HepG2 (cell line): ENCODE measurements around the gene SHC1. TPM values are rescaled to one million over a fixed set of nuclear protein-coding genes. Genes with fewer than 3 reads are reported as not detected.

Experiments
- KLF11 ChIP-seq: IDR thresholded peaks from 2 replicates; pipeline ENCODE4 v1.6.1; 2016; ENCODE audit warnings: missing compliant biosample characterization
- NCOA2 ChIP-seq: sonication (generic); formaldehyde crosslinking; IDR thresholded peaks from 2 replicates; pipeline ENCODE4 v1.8.0; 2022; ENCODE audit warnings: inconsistent platforms
- NFKB2 ChIP-seq: sonication (generic); formaldehyde crosslinking; IDR thresholded peaks from 2 replicates; pipeline ENCODE4 v1.4.0; 2020; ENCODE audit warnings: missing genetic modification reagents, borderline replicate concordance
- SNAPC2 ChIP-seq: sonication (generic); formaldehyde crosslinking; IDR thresholded peaks from 2 replicates; pipeline ENCODE4 v1.8.1; 2022; ENCODE audit warnings: mild to moderate bottlenecking, missing genetic modification reagents
- TAF1 ChIP-seq: sonication (generic); formaldehyde crosslinking; IDR thresholded peaks from 2 replicates; pipeline ENCODE4 v1.4.0; 2020; ENCODE audit warnings: missing genetic modification reagents
- YY1 ChIP-seq: IDR thresholded peaks from 2 replicates; pipeline ENCODE4 v1.6.1; 2011; ENCODE audit warnings: low read length, low read depth, moderate library complexity, mild to moderate bottlenecking; ENCODE audit not compliant: insufficient read depth, insufficient replicate concordance
- ZMAT3 ChIP-seq: sonication (generic); formaldehyde crosslinking; conservative IDR thresholded peaks from 2 replicates; pipeline ENCODE4 v1.7.0; 2021; ENCODE audit warnings: missing genetic modification reagents
- ZNF552 ChIP-seq: sonication (generic); formaldehyde crosslinking; IDR thresholded peaks from 2 replicates; pipeline ENCODE4 v1.9.0; 2022; ENCODE audit warnings: missing genetic modification reagents, mild to moderate bottlenecking, borderline replicate concordance
- ZNF569 ChIP-seq: sonication (generic); formaldehyde crosslinking; IDR thresholded peaks from 2 replicates; pipeline ENCODE4 v1.5.0; 2020; ENCODE audit warnings: mild to moderate bottlenecking, missing genetic modification reagents, moderate library complexity, borderline replicate concordance
- ZNF609 ChIP-seq: sonication (generic); formaldehyde crosslinking; IDR thresholded peaks from 2 replicates; pipeline ENCODE4 v1.4.0; 2020; ENCODE audit warnings: mild to moderate bottlenecking, missing genetic modification reagents, borderline replicate concordance
- ZNF850 ChIP-seq: sonication (generic); formaldehyde crosslinking; conservative IDR thresholded peaks from 2 replicates; pipeline ENCODE4 v1.9.0; 2021; ENCODE audit warnings: mild to moderate bottlenecking, missing genetic modification reagents
- polyA plus RNA-seq, 8 experiments: library from polyadenylated mRNA; depleted of rRNA in 3 of 8; stranded (reverse) in 7 of 8; unstranded in 1 of 8; fragments of >200 nt; fragmentation: Illumina TruSeq in 4 of 8; extraction: Trizol in 4 of 8; gene quantifications; 2 replicates each; pipeline versions ENCODE4 v1.2.1 to v1.2.3, GENCODE V29; 2011 to 2016; ENCODE audit warnings: low read depth in 4 of 8, missing spikeins in 1 of 8, mixed read lengths in 1 of 8; ENCODE audit not compliant: insufficient read depth in 1 of 8
- total RNA-seq, 5 experiments: library from RNA; depleted of rRNA; stranded (reverse); fragments of >200 nt; fragmentation: Illumina TruSeq; extraction: Trizol; gene quantifications; 2 replicates each; pipeline ENCODE4 v1.2.3, GENCODE V29; 2016; ENCODE audit warnings: low read depth in 1 of 5
- TF ChIP-seq, protein P1 (sequence below): sonication (generic); formaldehyde crosslinking; IDR thresholded peaks from 2 replicates; pipeline ENCODE4 v1.5.0; 2020; ENCODE audit warnings: mild to moderate bottlenecking, missing genetic modification reagents
- TF ChIP-seq, protein P2 (sequence below): sonication (generic); formaldehyde crosslinking; IDR thresholded peaks from 2 replicates; pipeline ENCODE4 v1.4.0; 2020; ENCODE audit warnings: missing genetic modification reagents, borderline replicate concordance

The SHC1 gene
- total and polyA plus RNA-seq, 2 of the 13 experiments (the other 11 are each of a cell fraction or from before 2014, with no cell fraction given), result 52.0 to 137 TPM

DNA sequence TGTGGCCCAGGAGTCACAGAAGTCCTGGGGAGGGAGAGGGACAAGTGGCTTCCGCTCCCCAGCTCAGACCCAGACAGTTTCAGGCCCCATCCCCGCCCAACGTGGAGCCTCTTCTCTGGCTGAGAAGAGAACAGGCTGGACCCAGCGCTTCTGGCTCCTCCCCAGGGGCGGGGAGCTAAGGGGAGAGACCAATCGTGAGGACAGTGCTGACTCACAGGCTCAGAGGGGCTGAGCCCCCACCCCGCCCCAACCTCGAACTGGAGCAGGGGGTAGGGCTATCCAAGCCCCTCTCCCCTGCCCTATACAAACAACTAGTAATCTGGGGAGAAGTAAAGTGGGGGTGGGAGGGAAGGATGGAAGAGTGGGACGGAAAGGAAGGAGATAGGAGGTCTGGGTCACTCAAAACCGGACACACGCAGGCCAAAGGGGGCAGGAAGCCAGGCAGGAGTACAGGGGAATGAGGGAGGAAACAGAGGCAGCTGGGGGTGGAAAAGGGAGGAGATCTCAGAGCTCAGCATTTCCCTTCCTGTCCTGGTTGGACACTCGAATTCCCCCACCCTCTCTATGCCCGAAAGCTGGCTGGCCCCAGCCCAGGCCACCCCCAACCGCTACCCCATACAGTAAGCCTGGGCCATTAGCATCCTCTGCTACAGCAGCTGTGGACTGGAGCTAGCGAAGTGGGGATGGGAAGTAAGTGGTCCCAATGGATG, at the start of gene SHC1 (continued):
- no peak for TF ChIP-seq KLF11 (CRISPR knock-in tag)
- no peak for TF ChIP-seq NCOA2 (CRISPR knock-in tag)
- peak; percentile 66; the same call in 1 of the 2 replicates for TF ChIP-seq TAF1
- TF ChIP-seq ZNF850 (CRISPR knock-in tag), result no peak
- TF ChIP-seq ZNF609 (CRISPR knock-in tag), result 0 out of 2 replicates have a peak, but pooled peaks have one; percentile 40
- TF ChIP-seq, protein P1, sequence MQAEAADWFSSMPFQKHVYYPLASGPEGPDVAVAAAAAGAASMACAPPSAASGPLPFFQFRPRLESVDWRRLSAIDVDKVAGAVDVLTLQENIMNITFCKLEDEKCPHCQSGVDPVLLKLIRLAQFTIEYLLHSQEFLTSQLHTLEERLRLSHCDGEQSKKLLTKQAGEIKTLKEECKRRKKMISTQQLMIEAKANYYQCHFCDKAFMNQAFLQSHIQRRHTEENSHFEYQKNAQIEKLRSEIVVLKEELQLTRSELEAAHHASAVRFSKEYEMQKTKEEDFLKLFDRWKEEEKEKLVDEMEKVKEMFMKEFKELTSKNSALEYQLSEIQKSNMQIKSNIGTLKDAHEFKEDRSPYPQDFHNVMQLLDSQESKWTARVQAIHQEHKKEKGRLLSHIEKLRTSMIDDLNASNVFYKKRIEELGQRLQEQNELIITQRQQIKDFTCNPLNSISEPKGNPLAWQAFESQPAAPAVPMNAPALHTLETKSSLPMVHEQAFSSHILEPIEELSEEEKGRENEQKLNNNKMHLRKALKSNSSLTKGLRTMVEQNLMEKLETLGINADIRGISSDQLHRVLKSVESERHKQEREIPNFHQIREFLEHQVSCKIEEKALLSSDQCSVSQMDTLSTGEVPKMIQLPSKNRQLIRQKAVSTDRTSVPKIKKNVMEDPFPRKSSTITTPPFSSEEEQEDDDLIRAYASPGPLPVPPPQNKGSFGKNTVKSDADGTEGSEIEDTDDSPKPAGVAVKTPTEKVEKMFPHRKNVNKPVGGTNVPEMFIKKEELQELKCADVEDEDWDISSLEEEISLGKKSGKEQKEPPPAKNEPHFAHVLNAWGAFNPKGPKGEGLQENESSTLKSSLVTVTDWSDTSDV (CRISPR knock-in tag), result no peak
- TF ChIP-seq YY1, result no peak
- no peak for TF ChIP-seq SNAPC2 (CRISPR knock-in tag)
- TF ChIP-seq, protein P2, sequence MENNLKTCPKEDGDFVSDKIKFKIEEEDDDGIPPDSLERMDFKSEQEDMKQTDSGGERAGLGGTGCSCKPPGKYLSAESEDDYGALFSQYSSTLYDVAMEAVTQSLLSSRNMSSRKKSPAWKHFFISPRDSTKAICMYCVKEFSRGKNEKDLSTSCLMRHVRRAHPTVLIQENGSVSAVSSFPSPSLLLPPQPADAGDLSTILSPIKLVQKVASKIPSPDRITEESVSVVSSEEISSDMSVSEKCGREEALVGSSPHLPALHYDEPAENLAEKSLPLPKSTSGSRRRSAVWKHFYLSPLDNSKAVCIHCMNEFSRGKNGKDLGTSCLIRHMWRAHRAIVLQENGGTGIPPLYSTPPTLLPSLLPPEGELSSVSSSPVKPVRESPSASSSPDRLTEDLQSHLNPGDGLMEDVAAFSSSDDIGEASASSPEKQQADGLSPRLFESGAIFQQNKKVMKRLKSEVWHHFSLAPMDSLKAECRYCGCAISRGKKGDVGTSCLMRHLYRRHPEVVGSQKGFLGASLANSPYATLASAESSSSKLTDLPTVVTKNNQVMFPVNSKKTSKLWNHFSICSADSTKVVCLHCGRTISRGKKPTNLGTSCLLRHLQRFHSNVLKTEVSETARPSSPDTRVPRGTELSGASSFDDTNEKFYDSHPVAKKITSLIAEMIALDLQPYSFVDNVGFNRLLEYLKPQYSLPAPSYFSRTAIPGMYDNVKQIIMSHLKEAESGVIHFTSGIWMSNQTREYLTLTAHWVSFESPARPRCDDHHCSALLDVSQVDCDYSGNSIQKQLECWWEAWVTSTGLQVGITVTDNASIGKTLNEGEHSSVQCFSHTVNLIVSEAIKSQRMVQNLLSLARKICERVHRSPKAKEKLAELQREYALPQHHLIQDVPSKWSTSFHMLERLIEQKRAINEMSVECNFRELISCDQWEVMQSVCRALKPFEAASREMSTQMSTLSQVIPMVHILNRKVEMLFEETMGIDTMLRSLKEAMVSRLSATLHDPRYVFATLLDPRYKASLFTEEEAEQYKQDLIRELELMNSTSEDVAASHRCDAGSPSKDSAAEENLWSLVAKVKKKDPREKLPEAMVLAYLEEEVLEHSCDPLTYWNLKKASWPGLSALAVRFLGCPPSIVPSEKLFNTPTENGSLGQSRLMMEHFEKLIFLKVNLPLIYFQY, result 0 out of 2 replicates have a peak, but pooled peaks have one; percentile 28
- TF ChIP-seq ZMAT3 (CRISPR knock-in tag), result no peak
- TF ChIP-seq ZNF552 (CRISPR knock-in tag), result no peak
- TF ChIP-seq NFKB2 (CRISPR knock-in tag), result no peak
- no peak for TF ChIP-seq ZNF569
